GM19239 (cell line): Measurements from ENCODE around the gene DSCAM.

Experiments
- DNase-seq: peaks from one replicate; pipeline ENCODE4 v3.0.0; 2011; ENCODE audit warnings: low spot score; ENCODE audit not compliant: insufficient read length
- FAIRE-seq: peaks from 2 replicates; lab custom pipeline; 2011; peaks lifted over from hg19 to GRCh38; lab: Jason Lieb, UNC

DSCAM gene

DNA sequence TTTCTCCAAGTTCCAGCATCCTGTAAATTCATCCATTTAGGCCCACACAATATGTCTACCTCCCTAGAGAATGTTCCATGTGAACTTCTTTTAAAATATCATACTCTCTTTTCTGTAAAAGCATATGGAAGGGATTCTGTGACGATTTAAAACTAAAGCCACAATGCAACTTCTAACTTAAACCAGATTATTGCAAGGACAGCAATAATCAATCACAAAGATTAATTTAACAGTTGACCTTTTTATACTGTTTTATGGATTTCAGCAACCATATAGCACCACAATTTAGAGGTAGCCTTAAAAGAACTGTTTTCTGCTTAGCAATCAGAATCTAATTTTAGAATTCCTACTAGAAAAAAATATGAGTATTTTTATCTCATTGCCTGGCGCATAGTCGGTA is 58.3 kb downstream of the DSCAM start:
- DNase-seq = no peak
- FAIRE-seq = no peak

DNA sequence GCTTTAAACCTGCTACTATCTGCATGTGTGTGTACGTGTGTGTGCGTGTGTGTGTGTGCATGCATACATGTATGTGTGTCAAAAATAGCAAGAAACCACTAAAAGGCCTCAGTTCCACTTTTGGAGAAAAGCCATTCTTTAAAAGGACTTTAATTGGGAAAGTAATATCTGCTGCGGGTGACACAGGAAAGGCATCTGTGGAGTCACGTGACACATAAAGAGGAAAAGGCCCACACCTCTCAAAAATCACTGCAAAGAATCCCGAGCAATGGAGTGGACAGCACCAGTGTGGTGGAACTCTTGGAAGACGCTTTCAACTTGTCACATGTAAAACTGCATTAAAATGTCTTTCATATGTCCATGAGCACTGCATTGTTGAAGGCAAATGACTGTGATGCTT is 63.6 kb downstream of the DSCAM start:
- no peak for FAIRE-seq
- DNase-seq = no peak

DNA sequence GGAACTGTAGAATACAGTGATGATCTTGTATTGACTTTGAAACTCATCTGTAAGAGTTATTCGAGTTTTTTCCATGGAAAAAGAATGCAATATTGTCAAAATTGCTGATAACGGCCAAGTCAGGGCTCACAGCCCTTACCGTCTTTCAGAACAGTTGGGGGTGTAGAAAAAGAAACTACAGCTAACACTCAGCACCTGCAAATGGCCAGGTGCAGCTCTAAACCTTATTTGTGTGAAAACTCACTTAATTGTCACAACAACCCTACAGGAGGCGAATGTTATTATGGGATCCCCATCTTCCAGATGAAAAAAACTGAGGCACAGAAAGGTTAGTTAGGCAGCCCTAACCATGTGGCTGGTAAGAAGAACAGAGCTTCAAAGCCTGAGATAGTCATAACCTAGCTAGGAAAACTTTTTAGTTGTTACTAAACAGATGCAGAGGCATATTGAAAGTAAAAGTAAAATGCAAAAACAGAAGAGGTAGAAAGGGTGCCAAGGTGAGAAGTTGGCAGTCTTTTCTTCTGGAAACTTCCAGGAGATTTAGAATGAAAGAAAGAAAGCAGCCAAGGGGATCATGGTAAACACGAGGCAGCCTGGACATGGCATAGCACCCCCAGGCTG is 76.4 kb downstream of the DSCAM start:
- DNase-seq (no peak), FAIRE-seq (no peak)

DNA sequence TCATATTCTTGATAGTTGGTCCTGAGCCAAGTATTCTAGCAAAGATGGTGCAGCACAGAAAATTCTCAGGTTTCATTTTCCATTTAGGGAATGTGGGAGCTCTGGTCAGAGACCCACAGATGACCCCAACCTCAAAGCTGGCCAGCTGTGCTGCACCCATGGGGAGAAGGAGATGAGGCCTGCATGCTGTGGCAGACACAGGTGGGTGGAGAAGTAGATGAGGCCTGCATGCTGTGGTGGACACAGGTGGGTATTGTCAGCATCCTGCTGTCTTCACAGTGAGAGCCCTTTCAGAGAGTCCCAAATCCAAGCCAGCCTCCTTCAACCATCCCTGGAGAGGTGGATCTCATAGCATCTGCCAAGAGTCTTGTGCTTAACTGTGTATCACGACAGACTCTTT is 77.7 kb downstream of the DSCAM start:
- FAIRE-seq = no peak

DNA sequence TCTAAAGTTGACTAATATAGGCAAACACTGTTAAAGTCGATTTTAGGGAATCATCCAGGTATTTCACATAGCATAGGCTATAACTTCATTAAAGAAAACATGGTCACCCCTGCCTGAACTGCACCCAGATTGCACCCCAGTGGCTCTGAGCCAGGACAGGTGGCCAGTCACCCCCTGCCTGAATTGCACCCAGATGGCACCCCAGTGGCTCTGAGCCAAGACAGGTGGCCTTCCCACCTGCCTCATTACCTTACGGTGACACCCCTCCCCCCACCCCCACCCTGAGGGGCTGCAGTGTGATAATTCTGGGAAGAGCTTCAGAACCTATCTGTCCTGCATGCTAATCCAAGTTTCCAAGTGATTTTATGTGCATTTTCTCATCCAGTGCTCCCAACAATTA is 78.9 kb downstream of the DSCAM start:
- no peak for FAIRE-seq

More for the DNA sequence above, 77.7 kb downstream of the DSCAM start:
- no peak for DNase-seq

DNA sequence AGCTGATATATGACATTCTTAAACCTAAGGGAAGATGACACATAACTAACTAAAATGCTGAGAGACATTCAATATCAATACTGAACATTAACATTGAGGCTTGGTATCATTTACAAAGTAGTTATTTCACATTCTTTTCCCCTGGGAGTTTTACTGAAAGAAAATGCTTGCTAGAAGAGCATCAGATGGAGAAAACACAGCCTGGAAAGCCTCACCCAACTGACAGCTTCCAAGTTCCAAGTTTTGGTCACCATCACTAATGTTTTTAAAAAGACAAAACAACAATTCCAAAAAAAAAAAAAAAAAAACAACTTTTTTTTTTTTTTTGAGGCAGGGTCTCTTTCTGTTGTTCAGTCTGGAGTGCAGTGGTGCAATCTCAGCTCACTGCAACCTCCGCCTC is 80.6 kb downstream of the DSCAM start:
- DNase-seq (no peak), FAIRE-seq (no peak)

More for the DNA sequence above, 78.9 kb downstream of the DSCAM start:
- DNase-seq = no peak

DNA sequence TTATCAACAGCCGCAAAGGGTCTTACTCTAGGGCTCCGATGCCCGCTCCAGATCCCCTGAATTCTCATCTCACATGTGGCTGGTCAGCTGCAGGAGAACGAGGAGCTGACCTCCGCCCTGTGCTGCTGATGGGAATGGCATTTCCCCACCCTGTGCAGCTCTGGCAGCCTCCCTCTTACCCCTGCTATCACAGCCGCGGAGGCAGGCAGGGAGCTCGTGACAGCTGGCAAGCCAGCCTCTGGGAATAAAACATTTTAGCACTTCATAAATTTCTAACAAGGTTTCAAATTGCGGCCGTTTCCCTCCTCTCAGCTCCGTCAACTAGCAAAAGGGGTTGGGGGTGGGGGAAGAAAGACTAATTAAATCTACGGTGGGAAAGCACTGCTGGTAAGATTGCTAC is 81.1 kb downstream of the DSCAM start:
- FAIRE-seq = no peak

DNA sequence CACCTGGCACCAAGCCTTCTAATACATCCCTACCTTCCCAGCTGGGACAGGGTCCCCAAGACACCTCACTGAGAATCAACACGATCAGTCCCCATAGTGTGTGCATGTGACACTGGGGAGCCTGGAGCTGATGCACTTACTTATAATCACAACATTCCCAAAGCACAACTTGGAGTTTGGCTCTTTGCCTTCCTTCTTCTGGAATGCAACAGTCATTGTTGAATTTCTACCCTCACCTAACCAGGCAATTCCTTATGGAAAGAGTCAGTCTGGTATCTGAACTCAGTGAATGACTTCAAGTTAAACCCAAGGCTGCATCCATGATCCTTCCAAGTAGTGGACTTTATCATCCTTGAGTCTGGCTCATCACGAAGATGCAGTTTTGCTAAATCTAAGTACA is 86.1 kb downstream of the DSCAM start:
- no peak for DNase-seq
- FAIRE-seq = no peak

More for the DNA sequence above, 81.1 kb downstream of the DSCAM start:
- no peak for DNase-seq

DNA sequence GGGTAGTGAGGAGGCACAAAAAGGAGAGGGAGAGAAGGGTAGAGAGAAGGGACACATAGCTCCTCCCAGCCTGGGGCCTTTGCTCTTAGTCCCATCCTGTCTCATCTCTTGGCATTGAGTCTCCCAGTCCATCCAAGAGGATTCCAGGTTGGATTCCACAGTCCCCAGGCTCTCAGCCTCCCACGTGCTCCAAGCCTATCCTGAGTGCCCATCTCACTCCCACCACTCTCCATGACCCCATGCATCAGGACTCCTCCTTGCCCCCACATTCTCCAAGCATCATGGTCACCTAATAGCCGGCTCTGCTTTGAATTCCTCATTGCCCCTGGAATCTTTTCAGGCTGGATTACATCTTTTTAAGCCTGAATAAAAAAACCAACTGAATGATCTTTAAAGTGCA is 87.9 kb downstream of the DSCAM start:
- DNase-seq (no peak), FAIRE-seq (no peak)

DNA sequence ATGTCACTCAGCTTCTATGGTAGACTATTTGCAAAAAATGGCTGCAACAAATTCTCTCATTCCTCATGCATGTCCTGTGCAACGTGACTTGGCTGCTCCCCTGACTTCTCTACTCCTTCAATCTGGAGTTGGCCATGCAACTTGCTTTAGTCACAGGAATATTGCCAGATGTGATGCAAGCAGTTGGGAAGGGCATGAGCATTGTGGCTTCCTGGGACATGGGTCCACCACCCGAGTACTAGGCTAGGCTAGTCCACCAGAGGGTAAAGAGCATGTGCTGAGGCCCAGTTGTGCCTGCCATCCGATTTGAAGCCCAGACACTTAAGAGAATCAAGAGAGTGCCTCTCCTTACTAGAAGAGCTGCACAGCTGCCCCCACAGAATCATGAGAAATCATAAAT is 89.6 kb downstream of the DSCAM start:
- FAIRE-seq = no peak
- no peak for DNase-seq

DNA sequence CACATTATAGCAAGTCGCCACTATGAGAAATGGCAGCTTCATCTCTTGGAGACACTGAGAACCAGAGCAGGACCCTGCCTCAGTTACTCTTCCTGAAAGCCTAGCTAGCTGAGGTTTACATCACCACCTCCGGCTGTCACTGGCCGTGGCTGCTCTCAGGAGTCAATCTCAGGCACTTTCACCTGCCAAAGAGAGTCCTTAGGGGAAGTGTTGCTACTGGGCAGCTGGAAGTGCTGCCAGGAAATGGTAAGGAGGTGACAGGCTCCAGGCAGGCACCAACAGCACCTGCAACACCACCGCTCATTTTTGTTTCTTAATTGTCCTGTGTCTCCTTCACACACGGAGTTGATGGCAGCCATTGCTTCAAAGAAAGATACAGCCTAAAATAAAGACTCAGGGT is 92.5 kb downstream of the DSCAM start:
- no peak for FAIRE-seq
- DNase-seq = no peak

DNA sequence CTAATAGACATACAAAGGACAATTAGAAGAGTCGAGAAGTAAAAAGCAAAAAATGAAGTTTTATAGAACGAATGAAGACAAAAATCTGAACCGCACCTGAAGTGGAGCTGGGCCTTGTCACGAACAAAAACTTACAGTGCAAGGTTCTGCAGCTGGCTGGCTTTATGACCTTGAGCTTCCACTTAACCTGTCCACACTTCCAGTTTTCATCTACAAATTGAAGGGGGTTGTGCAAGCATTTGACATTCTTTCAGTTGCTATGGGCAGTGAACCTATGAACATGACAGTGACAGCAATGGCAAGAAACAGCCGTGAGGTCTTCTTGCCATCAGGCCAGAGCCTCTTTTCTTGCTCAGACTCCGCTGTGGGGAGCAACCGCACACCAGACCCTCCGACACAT is 93.2 kb downstream of the DSCAM start:
- FAIRE-seq (no peak), DNase-seq (no peak)

DNA sequence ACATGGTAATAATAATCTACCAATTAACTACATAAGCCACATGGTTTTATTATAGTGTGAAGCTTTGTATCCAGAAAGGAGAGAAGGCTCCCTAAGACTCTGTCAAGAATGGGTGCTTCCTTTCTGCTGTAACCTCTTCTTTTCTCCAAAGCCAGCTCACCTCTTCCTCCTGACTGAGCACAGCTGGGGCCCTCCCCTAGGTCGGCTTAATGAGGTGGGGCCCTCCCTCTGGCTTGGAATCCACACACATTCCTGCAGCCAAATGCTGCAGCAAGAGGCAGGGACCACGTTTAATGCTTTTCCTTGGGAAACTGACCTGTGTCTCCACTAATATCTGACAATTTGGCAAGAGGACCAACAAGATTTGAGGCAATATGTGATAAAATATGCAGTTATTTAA is 94.8 kb downstream of the DSCAM start:
- DNase-seq = no peak
- no peak for FAIRE-seq

DNA sequence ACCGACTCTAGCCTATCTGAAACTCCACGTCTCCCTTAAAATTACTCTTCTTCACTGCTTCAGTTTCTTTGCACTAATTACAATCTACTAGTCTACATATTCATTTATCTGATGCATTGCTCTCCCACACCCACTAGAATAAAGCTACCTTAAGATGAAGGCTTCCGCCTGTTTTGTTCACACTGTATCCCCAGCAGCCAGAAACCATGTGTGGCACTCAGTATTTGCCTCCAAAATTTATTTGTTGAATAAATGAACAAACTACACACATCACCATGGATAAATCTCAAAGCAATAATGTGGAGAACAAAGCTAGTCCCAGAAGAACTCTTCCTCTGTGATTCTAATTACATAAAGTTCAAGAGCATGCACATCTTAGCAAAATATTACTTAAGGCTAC is 95.7 kb downstream of the DSCAM start:
- DNase-seq = no peak
- FAIRE-seq = no peak

DNA sequence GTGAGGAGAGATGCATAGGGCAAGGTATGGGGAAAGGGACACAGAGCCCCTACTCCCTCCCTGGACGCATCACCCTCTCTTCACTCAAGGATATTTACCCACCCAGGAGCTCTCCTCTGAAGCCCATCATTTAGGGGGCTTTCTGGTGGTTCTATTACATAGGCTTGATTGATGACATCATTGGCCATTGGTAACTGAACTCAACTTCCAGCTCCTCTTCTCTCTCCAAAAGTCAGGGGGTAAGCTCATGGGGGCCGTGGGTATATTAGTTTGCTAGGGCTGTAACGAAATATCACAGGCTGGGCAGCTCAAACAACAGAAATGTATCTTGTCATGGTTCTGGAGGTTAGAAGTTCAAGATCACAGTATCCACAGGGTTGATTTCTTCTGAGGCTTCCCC is 110.8 kb downstream of the DSCAM start:
- DNase-seq = no peak
- no peak for FAIRE-seq

DNA sequence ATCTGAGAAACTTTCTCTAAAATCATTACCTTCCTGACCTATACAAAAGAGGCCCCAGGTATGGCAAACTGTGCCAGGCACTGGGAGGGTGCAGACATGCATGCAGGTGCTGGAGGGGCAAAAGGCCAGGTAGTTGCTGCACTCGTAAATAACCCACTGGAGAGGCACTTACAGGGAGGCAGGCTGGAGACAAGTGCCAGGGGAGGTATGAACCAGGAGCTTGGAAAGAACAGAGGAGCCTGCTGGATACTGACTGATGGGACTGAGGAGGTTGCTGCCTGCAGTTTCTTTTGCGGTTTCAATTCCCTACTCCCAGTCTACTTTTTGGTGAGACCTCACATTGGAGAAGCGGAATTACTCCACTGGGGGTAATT is 113.9 kb downstream of the DSCAM start:
- no peak for DNase-seq
- no peak for FAIRE-seq

DNA sequence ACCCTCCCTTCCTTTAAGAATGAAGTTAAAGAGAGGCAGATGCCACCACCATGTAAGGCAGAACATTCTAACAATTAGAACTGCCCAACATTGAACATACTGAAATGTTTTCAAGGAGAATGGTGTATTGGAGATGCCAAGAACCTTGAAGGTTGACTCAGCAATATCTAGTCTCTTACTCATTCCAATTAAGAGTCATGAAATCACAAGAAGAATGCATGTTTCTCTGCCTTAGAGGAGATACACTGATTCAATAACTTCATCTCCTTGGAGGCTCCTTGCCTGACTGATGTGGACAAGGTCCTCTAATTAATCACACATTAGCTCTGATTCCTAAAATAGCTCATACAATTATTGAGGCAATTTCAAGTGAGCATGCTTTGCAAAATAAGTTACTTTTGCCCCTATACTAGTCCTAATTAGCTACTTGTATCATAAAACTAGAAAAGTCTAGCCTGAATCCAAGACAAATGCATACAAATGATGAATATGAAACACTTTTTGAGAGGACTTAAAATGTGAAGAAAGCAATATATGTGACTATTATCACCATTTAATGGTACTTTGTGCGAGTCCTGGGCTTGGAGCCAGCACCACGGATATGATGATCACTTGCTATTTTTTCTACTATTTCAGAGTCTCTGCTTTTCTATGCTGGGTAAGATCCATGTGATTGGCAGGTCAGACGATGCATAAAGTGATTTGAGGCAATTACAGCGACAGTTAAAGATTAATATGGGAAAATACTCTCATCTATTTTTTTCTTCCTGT is 114.5 kb downstream of the DSCAM start:
- FAIRE-seq = no peak
- no peak for DNase-seq

DNA sequence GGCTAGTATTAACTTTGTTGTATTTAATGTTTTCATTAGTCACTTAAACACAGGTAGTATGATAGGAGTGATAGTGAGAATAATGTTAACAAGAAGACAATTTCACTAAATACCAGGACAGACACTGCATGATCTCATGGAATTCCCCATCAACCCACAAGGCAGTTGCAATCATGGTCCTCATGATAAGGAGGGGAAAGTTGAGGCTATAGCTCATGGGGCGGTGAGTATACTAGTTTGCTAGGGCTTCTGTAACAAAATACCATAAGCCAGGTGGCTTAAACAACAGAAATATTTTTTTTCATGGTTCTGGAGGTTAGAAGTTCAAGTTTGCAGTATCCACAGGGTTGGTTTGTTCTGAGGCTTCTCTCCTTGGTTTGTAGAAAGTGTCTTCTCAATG is 115.8 kb downstream of the DSCAM start:
- FAIRE-seq (no peak), DNase-seq (no peak)

DNA sequence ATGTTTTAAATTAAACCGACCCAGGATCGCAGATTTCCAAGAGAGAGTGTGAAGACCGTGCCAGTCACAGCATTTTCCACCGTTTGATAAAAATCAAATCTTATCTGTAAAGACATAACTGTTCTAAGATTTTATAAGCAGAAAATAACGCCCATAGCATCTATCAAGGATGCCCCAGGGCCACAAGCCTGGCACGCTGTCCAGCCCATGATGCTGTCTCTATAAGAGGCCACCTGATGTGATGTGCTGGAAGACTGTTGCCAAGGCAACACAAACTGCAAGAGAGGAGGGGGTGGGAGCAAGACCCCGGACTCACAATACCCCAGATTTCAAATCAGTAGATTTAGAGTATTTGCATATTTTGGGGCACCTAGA is 116.5 kb downstream of the DSCAM start:
- DNase-seq = no peak
- FAIRE-seq = no peak

DNA sequence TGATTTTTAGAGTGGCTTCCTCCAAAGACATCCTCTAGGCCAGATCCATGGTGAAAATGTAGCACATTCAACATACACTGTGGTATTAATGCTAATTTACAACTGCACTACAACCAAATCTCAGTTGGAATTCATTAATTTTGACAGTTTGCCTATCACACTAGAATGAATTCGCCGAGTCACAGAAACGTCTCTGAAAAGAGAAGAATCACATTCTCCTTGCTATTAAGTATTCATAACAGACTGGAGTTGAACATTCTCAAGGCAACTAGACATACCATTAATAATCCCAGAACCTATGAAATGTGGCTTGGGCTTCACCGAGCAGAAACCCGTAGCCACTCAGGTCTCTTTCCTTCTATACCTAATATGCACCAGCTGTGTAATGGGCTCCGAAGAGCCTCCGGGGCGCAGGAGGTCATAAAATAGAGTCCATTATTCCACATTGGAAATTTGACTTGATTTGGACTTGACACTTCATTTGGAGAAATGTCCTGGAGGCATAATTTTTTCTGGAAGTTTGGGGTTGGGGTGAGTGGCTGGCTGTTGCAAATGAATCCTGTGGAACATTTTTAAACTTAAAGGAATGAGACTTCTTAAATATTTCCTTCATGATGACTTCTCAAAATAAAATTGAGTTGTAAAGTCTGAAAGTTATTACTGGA is 117.1 kb downstream of the DSCAM start:
- no peak for FAIRE-seq
- DNase-seq = no peak

DNA sequence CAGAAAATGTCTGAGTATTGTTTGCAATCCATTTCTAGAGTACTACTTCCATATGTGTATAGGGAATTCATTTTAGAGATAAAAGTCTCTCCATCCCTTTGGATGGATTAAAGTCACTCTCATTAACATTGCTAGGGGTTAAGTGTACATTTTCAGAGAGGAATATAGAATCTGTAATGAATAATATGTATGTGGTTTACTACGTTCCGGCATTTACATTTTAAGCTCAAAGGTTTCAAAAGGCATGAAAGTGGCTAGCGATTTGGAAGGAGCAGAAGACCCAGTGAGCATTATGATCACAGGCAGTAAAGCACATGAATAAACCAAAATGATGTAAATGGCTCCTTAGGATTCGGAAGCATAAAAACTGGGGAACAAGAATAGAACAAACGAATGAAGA is 123.0 kb downstream of the DSCAM start:
- DNase-seq = no peak
- no peak for FAIRE-seq

DNA sequence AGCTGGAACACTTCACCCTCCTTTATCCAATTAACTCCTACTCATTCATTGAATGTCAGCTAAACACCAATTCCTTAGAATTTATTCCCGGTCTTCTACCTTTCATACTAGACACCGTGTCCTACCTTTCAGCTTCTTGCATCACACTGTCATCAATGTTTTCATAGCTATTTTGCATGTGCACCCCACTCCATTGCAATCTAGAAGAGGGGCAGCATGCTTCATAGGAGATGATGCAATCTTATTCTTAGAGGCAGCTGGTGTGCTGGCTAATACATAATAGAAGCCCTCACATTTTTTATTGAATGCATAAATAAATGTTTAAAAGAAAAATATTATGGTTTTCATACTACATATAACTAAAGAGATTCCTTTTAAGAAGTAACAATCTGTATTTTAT is 123.6 kb downstream of the DSCAM start:
- DNase-seq = no peak
- FAIRE-seq = no peak
